ENCODE results near the gene REC114. TPM values are rescaled to one million over a fixed set of nuclear protein-coding genes. Genes with fewer than 3 reads are reported as not detected.

Gene REC114
- total and polyA plus RNA-seq, 11 donors = 0.23 to 0.82 (median 0.48) TPM; not detected in 7

GRCh38 chr15:73585871-73586654 is 143.1 kb downstream of the REC114 start:
- WGBS, 4 donors = 78 to 91% (median 90%) methylated on average over 5 of the region's 5 CpGs
- H3K27me3 ChIP-seq = no peaks in the 10 kb centered on the region
- TF ChIP-seq POLR2A (IDR thresholded peaks at IDR 0.05) = no peak
- TF ChIP-seq, protein P1, sequence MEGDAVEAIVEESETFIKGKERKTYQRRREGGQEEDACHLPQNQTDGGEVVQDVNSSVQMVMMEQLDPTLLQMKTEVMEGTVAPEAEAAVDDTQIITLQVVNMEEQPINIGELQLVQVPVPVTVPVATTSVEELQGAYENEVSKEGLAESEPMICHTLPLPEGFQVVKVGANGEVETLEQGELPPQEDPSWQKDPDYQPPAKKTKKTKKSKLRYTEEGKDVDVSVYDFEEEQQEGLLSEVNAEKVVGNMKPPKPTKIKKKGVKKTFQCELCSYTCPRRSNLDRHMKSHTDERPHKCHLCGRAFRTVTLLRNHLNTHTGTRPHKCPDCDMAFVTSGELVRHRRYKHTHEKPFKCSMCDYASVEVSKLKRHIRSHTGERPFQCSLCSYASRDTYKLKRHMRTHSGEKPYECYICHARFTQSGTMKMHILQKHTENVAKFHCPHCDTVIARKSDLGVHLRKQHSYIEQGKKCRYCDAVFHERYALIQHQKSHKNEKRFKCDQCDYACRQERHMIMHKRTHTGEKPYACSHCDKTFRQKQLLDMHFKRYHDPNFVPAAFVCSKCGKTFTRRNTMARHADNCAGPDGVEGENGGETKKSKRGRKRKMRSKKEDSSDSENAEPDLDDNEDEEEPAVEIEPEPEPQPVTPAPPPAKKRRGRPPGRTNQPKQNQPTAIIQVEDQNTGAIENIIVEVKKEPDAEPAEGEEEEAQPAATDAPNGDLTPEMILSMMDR (IDR thresholded peaks at IDR 0.05) = no peak
- no peak overlapping the region for H3K27ac ChIP-seq
- H3K9me3 ChIP-seq = no peaks in the 10 kb centered on the region
- intact Hi-C loops (cut with DNase I) = no loop called here
- peaks cover 0 to 100% (median 97%) of the 10 kb centered on the region in 9 donors for H3K36me3 ChIP-seq
- ATAC-seq (no peak), DNase-seq (no peak)
- no peak overlapping the region for H3K4me3 ChIP-seq
- peaks cover 0 to 11% (median 3%) of the 10 kb centered on the region in 12 donors for H3K4me1 ChIP-seq

GRCh38 chr15:73589766-73590165 is 146.8 kb downstream of the REC114 start:
- TF ChIP-seq, protein P1 (IDR thresholded peaks at IDR 0.05) = no peak
- TF ChIP-seq POLR2A (IDR thresholded peaks at IDR 0.05) = no peak
- Histone ChIP-seq H3K4me1 (peaks cover 0 to 35% (median 18%) of the 10 kb centered on the region in 12 donors), H3K27ac (no peak overlapping the region), H3K4me3 (no peak overlapping the region), H3K9me3 (no peaks in the 10 kb centered on the region), H3K27me3 (no peaks in the 10 kb centered on the region), H3K36me3 (peaks cover 0 to 79% (median 69%) of the 10 kb centered on the region in 9 donors)
- intact Hi-C loops (cut with DNase I) = loop anchor here in 2 of 10 donors (5.0 kb wide), 1 partner anchor 43 kb away; the partner anchor contains the start of gene NPTN (in 2 of the 2)
- 91 to 100% (median 97%) methylated on average over 1 of the region's 1 CpG for WGBS, 4 donors
- DNase-seq = no peak
- ATAC-seq = no peak

GRCh38 chr15:73590263-73590662 is 147.3 kb downstream of the REC114 start:
- no peak for ATAC-seq
- DNase-seq = no peak
- no peaks in the 10 kb centered on the region for H3K27me3 ChIP-seq
- no peak overlapping the region for H3K4me3 ChIP-seq
- no peak overlapping the region for H3K27ac ChIP-seq
- peaks cover 0 to 36% (median 21%) of the 10 kb centered on the region in 12 donors for H3K4me1 ChIP-seq
- H3K36me3 ChIP-seq = peaks cover 0 to 74% (median 64%) of the 10 kb centered on the region in 9 donors
- WGBS, 4 donors = 93 to 97% (median 96%) methylated on average over 5 of the region's 5 CpGs
- intact Hi-C loops (cut with DNase I) = loop anchor here in 2 of 10 donors (5.0 kb wide), 1 partner anchor 42 kb away; the partner anchor contains the start of gene NPTN (in 2 of the 2)
- TF ChIP-seq POLR2A (IDR thresholded peaks at IDR 0.05) = no peak
- TF ChIP-seq, protein P1 (IDR thresholded peaks at IDR 0.05) = no peak
- no peaks in the 10 kb centered on the region for H3K9me3 ChIP-seq
